Measurements from ENCODE around the gene NNT.

GRCh38 chr5:43649256-43649655, 46.3 kb downstream of the NNT start:
- no peak for TF ChIP-seq GATA3 (IDR thresholded peaks at IDR 0.05; ENCODE audit: low read depth, low read length)
- TF ChIP-seq GATA2 (IDR thresholded peaks at IDR 0.05; ENCODE audit: low read depth, low read length): no peak

Data from SH-SY5Y (cell line).